Measurements from ENCODE around the gene HLA-DOA. TPM values are rescaled to one million over a fixed set of nuclear protein-coding genes. Genes with fewer than 3 reads are reported as not detected.

HLA-DOA gene
- total RNA-seq, 1 donor from 2014 or later = 1.8 TPM

GRCh38 chr6:32969685-32970412 lies 39.5 kb downstream of the HLA-DOA start:
- ATAC-seq (peak; percentile 15), DNase-seq (peak; percentile 81)
- intact Hi-C loops (cut with micrococcal nuclease) = no loop called here

- DNase-seq = peak; percentile 74
- ATAC-seq = peak; percentile 46
- intact Hi-C loops (cut with micrococcal nuclease) = no loop called here
Measured at GRCh38 chr6:32968867-32969684, 40.3 kb downstream of the HLA-DOA start.

- DNase-seq (peak; percentile 97), ATAC-seq (peak; percentile 70)
- intact Hi-C loops (cut with micrococcal nuclease) = no loop called here
Measured at GRCh38 chr6:32968093-32968866, 41.1 kb downstream of the HLA-DOA start, which contains the start of gene BRD2. TSS of gene BRD2 (plus strand) at chr6:32968594. CDS start at chr6:32972899, 4,305 bp downstream.

GRCh38 chr6:32967151-32968091 lies 42.0 kb downstream of the HLA-DOA start:
- intact Hi-C loops (cut with micrococcal nuclease) = no loop called here
- no peak for ATAC-seq

DNA sequence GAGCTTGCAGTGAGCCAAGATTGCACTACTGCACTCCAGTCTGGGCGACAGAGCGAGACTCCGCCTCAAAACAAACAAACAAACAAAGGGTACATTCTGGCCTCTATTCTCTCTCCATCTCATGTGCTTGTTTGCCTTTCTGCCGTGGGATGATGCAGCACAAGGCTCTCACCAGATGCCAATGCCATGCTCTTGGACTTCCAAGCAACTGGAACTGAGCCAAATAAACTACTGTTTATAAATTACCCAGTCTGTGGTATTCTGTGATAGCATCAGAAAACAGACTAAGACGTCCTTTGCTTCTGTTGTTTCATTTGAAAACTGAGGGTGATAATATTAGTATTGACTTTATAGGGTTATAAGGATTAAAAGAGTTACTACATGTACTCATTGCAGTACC lies 44.6 kb downstream of the HLA-DOA start:
- ATAC-seq = no peak
- intact Hi-C loops (cut with micrococcal nuclease) = no loop called here
- no peak for DNase-seq

More at GRCh38 chr6:32967151-32968091, 42.0 kb downstream of the HLA-DOA start:
- DNase-seq = no peak

DNA sequence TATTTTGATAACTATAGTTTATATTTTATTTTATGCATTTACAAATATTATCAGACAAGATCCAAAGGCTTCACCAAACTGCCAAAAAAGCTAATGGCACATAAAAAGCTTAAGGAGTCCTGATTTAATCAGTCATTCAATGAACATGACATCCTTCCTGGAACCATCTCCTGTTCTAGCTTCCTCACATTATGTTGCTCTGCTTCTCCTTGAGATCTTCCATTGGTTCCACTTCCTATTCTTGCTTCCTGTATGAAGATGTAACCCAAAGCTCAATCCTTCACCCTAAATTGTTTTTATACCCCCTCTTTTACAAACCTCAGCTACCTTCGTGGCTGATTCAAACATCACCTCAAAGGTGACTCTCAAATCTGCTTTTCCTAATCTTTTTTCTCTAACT lies 45.5 kb downstream of the HLA-DOA start:
- ATAC-seq (no peak), DNase-seq (no peak)
- intact Hi-C loops (cut with micrococcal nuclease) = no loop called here

DNA sequence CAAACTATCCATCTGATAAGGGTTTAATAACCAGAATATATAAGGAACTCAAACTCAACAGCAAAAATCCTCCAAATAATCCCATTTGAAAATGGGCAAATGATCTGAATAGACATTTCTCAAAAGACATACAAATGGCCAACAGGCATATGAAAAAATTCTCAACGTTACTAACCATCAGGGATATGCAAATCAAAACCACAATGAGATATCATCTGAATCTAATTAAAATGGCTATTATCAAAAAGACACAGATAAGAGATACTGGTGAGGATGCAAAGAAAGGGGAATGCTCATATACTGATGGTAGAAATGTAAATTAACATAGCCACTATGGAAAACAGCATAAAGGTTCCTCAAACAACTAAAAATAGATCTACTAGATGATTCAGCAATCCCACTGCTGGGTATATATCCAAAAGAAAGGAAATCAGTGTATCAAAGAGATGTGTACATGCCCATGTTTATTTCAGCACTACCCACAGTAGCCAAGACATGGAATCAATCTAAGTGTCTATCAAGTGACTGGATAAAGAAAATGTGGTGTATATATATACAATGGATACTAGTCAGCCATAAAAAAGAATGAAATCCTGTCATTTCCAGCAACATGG lies 47.1 kb downstream of the HLA-DOA start:
- ATAC-seq (no peak), DNase-seq (no peak)
- intact Hi-C loops (cut with micrococcal nuclease) = no loop called here

DNA sequence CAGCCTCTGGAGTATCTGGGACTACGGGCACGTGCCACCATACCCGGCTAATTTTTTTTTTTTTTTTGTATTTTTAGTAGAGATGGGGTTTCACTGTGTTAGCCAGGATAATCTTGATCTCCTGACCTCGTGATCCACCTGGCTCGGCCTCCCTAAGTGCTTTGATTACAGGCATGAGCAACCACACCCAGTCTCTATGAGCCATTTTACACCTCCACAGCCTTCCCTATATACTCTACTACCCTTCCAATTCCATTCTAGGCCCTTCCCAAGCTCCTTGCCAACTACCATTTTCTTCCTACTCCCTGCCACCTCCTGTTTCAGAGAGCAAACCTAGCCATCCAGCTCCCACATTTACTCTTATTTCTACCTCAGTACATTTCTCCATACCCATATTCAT lies 48.8 kb downstream of the HLA-DOA start:
- no peak for ATAC-seq
- DNase-seq = no peak
- intact Hi-C loops (cut with micrococcal nuclease) = no loop called here

DNA sequence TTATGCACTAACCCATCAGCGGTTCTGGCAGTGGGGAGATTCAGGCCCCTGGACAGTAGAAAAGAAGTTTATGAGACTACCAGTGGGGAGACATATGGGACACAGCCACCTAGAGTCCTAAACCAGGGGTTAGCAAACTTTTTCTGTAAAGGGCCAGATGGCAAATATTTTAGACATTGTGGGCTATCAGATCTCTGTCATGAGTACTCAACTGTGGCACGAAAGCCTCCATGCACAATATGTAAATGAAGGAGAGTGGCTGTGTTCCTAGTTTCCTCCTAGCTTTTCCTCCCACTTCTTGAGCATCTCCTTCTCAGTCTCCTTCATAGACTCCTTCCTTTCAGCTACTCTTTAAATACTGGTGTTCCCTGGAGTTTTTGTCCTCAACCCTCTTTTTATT lies 53.2 kb downstream of the HLA-DOA start:
- DNase-seq = no peak
- ATAC-seq = no peak
- intact Hi-C loops (cut with micrococcal nuclease) = no loop called here

DNA sequence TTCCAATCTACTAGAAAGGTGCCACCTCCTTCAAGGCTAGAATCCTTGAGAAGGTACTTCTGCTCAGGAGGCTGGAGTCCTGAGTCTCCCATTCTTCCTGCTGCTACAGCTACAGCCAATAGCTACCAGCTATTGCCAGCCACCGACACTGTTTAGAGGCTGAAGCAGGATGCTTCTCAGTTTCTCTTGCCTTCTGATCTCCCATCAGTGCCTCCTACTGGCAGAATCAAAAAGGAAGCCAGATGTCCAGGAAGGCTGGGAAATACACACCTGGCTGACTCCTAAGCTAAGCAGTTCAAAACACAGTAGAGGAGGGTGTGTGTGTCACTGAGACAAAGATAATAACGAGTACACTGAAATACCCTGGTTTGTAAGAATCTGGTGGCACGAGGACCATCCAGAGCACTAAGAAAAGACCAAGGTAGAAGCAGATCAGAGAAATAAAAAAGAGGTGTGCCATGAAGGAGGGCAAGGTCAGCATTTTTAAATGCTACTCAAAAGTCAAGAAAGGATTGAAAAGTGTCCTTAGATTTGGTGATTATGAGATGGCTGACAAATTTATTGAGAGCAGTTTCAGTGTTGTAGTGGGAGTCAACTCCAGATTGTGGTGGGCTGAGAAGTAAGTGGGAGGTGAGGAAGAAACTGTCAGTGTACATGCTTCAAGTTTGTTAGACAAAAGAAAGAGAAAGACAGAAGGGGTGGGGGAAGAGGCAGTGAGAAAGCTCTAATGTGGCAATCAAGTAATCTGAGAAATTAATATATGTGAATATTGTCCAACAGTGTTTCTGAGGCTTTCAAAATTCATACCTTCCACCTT lies 54.2 kb downstream of the HLA-DOA start:
- no peak for DNase-seq
- ATAC-seq = no peak
- intact Hi-C loops (cut with micrococcal nuclease) = no loop called here

DNA sequence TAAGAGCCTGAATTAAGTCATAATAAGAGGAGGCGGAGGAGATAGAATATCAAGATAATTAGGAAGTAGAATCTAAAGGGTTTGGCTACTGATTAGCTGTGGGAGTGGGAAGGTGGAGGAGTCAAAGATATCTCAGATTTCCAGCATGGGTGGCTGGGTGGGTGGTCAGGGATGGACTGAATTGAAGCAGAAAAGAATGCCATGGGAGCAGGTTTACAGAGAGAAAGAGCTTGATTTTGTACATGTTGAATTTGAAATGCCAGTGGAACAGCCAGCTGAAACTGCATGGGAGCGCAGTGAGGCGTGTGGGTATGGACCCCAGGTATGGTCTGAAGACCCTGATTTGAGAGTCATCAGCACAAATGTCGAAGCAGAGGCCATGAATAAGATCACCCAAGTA lies 55.1 kb downstream of the HLA-DOA start:
- DNase-seq (no peak), ATAC-seq (no peak)
- intact Hi-C loops (cut with micrococcal nuclease) = no loop called here

Other genes with a start within 250 kb of the HLA-DOA start
- 3.3 TPM for gene HLA-DQB2, start 246.1 kb downstream of the HLA-DOA start, total RNA-seq
- 0.32 TPM for gene HLA-DOB, start 192.6 kb downstream of the HLA-DOA start, total RNA-seq
- 20.8 TPM for gene TAP2, start 170.9 kb downstream of the HLA-DOA start, total RNA-seq
- 16.2 TPM for gene PSMB8, start 165.5 kb downstream of the HLA-DOA start, total RNA-seq
- gene TAP1, start 155.9 kb downstream of the HLA-DOA start, total RNA-seq = 14.6 TPM
- 16.3 TPM for gene PSMB9, start 155.4 kb downstream of the HLA-DOA start, total RNA-seq
- gene HLA-DMB, start 68.6 kb downstream of the HLA-DOA start, total RNA-seq = 10.6 TPM
- 20.0 TPM for gene HLA-DMA, start 56.5 kb downstream of the HLA-DOA start, total RNA-seq
- gene BRD2, start 41.0 kb downstream of the HLA-DOA start, total RNA-seq = 73.8 TPM
- 37.7 TPM for gene HLA-DPA1, start 64.1 kb upstream of the HLA-DOA start, total RNA-seq
- gene HLA-DPB1, start 66.4 kb upstream of the HLA-DOA start, total RNA-seq = 41.5 TPM
- 1.9 TPM for gene COL11A2, start 182.9 kb upstream of the HLA-DOA start, total RNA-seq
- gene RXRB, start 191.1 kb upstream of the HLA-DOA start, total RNA-seq = 41.2 TPM
- gene SLC39A7, start 191.3 kb upstream of the HLA-DOA start, total RNA-seq = 47.7 TPM
- gene HSD17B8, start 195.1 kb upstream of the HLA-DOA start, total RNA-seq = 24.8 TPM
- 30.1 TPM for gene RING1, start 198.9 kb upstream of the HLA-DOA start, total RNA-seq